CD4-positive, alpha-beta T cell treated with Interferon alpha-2 for 1 hour (primary cell): ENCODE measurements around the gene CNNM3.

ENCODE experiments used
- DNase-seq, 2 donors: peaks; one replicate each; pipeline ENCODE4 v3.0.0-alpha.2; 2020 to 2022

CNNM3 gene

DNA sequence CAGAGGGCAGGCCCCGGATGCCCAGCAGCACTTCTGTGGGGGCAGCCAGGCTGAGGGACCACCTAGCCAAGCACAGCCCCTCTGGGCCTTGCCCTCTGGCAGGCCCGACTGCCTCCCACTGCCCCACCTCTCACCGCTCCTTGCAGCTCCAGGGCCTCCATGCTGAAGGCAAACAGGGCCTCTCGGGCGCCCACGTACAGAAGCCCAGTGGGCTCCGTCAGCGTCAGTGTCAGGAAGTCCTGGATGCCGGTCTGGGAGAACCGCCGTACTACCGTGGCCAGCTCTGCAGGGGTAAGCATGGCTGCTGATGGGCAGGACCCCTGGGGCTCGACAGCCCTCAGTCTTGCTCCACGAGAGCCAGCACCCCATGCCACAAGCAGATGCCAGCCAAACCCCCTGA, 50.1 kb downstream of the CNNM3 start:
- no peak for DNase-seq

DNA sequence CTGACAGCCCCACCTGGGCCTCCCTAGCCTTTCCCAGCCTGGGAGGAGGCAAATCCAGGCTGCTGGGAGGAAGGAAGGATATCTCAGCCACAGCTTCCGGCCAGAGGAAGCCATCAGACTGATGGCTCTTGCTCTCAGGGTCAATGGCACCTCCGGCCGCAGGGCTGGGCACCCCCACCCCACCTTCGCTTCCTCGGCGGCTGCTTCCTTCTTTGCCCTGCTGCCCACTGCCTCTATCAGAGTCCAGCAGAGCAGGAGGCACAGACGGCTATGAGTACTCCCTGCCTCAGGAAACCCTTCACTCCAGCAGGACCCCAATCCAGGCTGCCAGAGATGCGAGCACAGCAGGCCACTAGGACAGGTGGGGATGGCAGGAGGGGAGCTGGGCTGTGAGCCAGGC, 50.5 kb downstream of the CNNM3 start:
- DNase-seq = no peak

GRCh38 chr2:96866986-96867755, 51.1 kb downstream of the CNNM3 start:
- DNase-seq = no peak

- no peak for DNase-seq
Observed at GRCh38 chr2:96867756-96868554, 51.9 kb downstream of the CNNM3 start.

DNA sequence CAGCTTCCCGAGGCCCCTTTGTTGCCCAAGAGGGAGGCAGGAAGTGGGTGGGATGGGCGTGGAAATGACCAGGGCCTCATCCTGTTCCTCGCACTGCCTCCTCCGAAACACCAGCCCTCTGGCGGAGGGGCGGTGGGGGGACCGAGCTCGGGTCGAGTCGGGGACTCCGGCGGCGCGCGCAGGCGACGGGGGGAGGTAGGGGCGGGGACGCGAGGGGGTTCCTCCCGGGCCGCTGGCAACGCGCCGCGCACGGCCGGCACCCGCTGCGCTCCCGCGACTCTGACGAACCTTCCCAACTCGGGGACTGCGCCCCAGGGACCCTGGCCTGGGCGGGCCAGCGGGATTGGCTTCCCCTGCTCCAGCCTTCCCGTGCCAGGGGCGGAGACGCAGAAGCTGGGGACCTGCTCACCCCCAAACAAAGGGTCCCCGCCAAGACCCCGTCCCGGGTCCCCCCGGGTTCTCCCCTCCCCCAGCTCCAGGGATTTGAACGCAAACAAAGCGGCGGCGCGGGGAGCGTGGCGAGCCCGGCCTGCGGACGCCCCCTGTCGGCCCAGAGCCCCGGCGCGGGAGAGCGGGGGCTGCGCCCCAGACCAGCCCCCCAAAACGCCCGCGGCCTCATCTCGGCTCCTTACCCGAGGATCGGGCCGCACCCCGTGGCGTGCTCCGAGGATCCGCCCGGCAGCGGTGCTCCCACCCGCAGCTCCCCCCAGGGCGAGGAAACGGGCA, 52.6 kb downstream of the CNNM3 start:
- DNase-seq = peak; percentile 46 to 71

DNA sequence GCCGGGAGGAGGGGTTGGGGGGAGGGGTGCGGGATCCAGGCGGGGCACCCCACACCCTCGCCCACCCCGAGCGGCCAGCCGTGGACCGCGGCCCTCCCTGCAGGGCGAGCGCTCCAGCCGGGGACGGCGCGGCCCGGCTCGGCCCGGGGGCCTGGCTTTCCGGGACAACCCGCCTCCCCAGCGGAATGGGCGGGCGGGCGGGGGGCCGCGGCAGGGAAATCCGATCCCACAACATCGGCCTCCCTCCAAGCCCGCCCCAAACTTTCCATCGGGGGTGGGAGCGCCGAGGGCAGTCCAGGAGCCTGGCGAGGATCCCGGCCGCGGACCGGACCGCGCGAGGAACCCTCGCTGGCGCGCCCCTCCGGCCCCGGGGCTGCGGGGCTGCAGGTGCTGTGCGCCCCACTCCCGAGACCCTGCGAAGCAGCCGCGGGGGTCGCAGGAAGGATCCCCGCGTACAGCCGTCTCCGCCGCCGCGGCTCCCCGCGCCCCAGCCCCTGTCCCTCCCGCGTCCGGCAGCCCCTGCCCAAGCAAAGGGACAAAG, 53.3 kb downstream of the CNNM3 start:
- DNase-seq = no peak

DNA sequence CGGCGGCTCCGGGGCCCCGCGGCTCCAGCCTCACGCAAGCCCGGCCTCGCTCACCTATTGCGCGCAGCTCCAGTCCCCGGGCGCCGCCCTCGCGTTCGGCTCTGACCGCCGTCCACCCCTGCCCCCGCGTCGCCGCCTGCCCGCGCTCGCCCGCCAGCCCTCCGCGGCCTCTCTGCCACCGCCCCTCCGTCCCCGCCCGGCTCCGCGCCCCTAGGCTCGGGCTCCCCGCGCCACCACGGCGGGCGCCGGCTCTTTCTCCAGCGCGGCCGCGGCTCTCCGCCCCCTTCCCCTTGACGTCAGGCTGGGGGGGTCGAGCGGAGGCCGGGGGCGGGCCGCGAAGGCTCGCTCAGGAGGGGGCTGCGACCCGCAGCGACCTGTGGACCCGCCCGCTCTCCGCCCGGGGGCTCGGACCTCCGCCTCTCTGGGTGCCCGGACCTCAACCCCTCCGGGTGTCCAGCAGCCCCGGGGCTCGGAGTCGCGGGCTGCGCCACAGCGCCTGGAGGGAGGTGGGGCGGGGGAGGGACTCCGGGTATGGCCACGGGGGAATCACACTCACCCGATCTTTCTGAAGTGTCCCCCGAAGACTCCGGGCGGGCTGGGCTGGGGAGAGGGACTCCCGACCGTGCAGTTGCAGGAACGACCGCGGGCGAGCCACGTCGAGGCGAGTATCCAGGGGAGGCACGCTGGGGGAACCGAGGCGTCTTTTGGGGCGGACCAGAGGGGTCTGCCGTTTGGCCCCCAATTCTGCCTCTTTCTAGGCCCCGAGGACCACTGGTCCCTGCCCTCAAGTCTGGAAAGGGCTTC, 54.0 kb downstream of the CNNM3 start, which contains the start of gene SEMA4C:
SEMA4C (minus strand) TSS at position 259 of the 804 bp plus-strand sequence. CDS start 2,194 bp downstream, outside the sequence.
- peak; percentile 40 to 70 for DNase-seq

DNA sequence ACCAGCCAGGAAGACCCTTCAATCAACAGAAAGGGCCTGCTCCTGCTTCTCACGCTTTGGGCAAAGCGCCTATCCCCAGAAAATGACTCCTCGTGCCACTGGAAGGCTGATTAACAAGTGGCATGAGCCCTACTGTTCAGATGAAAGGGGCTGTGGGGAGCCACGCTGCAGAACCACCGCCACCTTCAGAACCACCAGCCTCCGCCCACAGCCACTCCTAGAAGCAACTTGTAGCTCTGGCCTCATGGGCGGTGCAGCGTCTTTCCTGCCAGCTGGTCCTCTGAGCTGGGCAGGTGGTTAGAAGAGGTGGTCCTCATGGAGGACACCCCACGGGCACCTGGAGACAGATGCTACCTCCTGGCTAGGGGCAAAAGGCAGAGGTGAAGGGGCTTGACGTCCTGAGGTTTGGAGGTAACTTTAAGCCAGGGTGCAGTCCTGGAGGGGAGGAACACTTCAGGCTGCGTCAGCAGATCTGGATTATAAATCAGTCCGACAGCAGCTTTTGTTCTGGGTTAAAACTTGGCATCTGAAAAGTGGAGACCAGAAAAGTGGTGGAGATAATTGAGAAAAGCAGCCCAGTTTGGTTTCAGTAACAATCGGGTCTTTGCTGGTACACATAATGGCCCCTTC, 54.7 kb downstream of the CNNM3 start:
- DNase-seq = peak; percentile 43 to 73

DNA sequence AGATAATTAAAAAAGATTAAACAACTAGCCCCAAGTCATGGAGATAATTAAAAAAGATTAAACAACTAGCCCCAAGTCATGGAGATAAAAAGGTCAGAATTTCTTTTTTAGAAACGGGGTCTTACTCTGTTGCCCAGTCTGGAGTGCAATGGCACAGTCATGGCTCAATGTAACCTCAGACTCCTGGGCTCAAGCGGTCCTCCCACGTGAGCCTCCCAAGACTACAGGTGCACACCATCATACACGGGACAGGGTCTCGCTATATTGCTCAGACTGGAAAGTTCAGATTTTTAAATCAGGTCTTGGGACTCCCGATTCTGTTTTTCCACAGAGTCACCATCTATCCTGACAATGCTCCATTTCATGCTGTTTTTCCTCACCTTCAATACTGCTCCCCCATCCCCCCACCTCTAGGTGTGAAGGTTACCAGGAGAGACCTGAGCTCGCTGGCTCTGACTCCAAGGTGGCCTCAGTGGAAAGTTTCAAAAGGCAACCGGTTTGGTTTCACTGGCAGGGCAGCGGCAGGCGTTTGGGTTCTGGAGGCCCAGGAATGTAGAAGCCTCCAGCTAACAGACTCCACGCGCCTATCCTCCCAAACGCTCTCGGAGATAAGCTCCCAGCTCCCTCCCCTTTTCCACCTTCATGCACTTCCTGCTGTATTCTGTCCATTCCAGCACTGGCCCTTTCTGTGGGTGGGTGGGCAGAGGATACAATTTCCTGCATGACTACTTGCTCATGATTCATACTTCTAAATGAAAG, 56.7 kb downstream of the CNNM3 start:
- DNase-seq = no peak

DNA sequence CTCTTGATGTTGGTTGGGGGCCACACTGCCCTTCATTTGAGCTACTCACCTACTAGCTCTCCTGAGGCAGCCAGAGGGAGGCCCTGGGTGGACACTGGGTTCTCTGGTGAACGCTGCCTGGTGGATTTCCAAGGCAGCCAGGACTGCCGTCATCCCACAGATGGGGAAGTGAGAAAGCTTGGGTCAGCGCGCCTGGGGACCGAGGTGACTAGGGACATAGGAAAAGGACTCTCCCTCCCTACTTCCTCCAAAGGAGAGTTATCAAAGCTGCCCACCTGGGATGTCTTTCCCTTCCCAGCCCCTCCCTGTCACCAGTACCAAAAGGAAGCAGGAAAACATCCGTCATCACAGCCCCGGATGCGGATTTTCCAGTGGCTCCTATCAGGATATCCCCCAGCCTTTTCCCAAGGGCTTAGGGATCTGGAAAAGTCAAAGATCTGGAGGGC, 57.6 kb downstream of the CNNM3 start:
- DNase-seq = peak in 1 of 2 donors; percentile 29

GRCh38 chr2:96874198-96874831, 58.2 kb downstream of the CNNM3 start:
- peak in 1 of 2 donors; percentile 37 for DNase-seq

DNA sequence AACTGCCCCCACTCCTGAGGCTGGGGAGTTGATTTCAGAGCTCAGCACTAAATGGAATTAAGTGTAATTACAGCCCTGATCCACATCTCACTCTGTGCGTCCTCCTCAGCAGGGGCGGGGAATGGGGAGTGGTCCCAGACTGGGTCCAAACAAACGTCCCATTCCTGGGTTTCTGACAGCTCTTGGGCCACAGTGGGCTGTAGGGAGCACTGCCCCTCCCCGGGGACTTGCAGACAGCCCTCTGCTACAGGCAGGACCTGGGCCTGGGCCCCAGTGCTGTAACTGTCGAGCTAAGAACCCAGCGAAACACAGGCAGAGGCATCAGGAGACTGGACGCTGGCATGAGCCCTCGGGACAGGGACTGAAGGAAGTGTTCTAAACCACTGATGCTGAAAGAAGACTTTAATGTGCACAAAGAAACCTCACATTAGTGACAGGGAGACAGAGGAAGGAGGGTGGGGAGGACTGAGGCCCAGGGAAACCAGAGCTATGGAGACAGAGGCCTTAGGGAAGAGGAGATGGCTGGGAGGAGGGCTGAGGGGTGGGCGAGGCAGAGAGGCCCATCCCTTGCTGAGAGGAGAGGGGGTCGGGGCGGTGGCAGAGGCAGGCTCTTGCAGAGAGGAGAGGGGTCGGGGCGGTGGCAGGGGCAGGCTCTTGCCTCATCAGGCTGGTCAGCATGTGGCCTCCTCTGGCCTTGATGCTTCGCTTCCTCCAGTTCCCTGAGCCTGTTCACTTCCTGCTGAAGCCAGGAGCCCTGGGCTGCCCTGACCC, 59.6 kb downstream of the CNNM3 start:
- DNase-seq = no peak

DNA sequence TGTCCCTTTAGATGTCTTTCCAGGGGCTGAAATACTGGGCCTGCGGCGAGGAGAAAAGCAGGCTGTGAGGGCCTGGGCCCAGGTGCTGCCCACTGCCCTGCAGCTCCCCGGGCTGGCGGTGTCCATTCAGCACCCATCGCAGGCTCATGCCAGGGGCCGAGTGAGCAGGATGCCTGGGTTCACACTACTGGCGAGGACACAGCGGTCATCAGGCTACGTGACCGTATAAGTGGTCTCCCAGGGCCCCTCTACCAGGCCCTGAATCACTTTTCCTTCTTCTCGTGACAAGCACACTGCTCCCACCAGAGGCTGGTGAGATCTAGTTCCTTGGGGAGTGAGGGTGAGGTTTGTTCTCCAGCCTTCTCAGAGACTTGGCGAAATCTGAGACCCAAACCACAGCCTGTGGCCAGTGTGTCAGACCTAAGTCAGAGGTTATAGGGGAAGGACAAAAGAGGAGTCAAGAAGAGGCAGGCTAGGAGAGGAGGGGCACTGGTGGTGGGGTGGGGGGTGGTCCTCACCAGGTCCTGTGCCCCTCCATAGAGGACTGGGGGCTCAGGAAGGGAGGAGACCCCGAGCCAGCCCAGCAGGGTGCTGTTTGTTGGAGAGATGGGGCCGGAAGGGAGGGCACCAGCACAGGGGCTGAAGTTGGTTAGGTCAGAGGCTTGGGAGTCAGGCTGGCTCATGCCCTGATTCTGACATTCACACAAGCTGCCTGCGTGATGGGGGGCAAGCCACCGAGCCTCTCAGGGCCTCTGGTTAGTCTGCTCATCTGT, 60.4 kb downstream of the CNNM3 start:
- no peak for DNase-seq

- DNase-seq = no peak
Observed at GRCh38 chr2:96877042-96877451, 61.0 kb downstream of the CNNM3 start.

DNA sequence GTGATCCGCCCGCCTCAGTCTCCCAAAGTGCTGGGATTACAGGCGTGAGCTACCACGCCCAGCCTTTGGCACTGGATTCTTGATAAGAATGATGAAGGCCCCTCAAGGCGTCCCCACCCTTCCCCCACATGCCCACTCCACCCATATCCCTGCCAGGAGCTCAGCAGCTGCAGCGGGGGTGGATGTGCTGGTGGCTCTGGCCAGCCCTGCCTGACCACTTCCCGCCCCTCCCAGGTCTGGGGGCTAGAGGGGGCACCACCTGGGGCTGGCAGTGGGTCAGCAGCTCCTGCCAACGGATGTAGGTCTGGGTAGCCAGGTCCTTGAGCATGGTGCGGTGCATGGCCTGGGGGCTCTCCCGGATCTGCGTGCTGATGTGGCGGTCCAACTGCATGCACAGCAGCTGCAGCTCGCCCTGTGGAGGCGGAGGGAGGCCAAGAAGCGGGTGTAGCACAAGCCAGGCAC, 61.6 kb downstream of the CNNM3 start:
- no peak for DNase-seq

DNA sequence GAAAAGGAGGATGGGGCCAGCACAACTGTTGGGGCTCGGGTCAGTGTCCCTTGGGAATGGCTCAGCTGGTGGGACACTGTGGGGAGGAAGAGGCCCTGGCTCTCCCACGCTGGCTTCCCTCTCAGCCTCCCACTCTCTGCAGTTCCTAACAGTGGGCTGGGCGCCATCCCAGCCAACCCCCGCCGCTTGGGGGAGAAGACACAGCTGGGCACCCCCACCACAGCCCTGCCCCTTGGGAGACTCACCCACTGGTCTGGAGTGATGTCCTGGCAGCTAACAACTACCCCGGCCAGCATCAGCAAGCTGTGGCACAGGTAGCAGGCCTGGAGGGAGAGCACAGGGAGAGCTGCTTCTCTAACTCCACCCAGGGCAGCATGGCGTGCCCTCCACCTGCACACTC, 62.1 kb downstream of the CNNM3 start:
- DNase-seq = no peak

- no peak for DNase-seq
Observed at GRCh38 chr2:96878796-96879544, 62.9 kb downstream of the CNNM3 start.

GRCh38 chr2:96879545-96880040, 63.5 kb downstream of the CNNM3 start:
- no peak for DNase-seq
